Tibial nerve (tissue), 4 donors: Measurements from ENCODE around the gene CLEC19A. TPM values are rescaled to one million over a fixed set of nuclear protein-coding genes. Genes with fewer than 3 reads are reported as not detected.

Experiments used
- DNase-seq, 2 donors: peaks; one replicate each; pipeline ENCODE4 v3.0.0-alpha.2; 2019; ENCODE audit warnings: low spot score in 2 of 2
- H3K27ac ChIP-seq, 4 donors: fragments of 200-600 bp; sonication (generic) in 3 of 4; one replicate each; pipeline ENCODE4 v1.5.1; 2017 to 2019; ENCODE audit warnings: mild to moderate bottlenecking in 1 of 4
- H3K27me3 ChIP-seq, 2 donors: fragments of 200-600 bp; sonication (generic) in 1 of 2; one replicate each; pipeline versions ENCODE4 v1.5.1 to v1.6.0; 2017 to 2019
- H3K36me3 ChIP-seq, 3 donors: fragments of 200-600 bp; sonication (generic); one replicate each; pipeline ENCODE4 v1.5.1; 2018 to 2019
- H3K4me1 ChIP-seq, 4 donors: fragments of 200-600 bp; sonication (generic) in 3 of 4; one replicate each; pipeline ENCODE4 v1.5.1; 2017 to 2019
- H3K4me3 ChIP-seq, 4 donors: fragments of 200-600 bp; sonication (generic) in 3 of 4; one replicate each; pipeline ENCODE4 v1.5.1; 2017 to 2019; ENCODE audit warnings: mild to moderate bottlenecking in 1 of 4, moderate library complexity in 1 of 4
- H3K9me3 ChIP-seq, 4 donors: fragments of 200-600 bp; sonication (generic) in 3 of 4; one replicate each; pipeline ENCODE4 v1.5.1; 2017 to 2019
- CTCF ChIP-seq, 5 experiments: fragments of 200-600 bp in 3 of 5; fragments of 450-650 bp in 2 of 5; sonication (generic) in 3 of 5; IDR thresholded peaks; one replicate each; pipeline ENCODE4 v1.5.1; 2016 to 2019; ENCODE audit warnings: antibody characterized with exemption in 5 of 5, mild to moderate bottlenecking in 3 of 5, moderate library complexity in 2 of 5
- EP300 ChIP-seq, 2 donors: sonication (generic); formaldehyde crosslinking; IDR thresholded peaks; one replicate each; pipeline ENCODE4 v1.6.1; 2017; ENCODE audit warnings: antibody characterized with exemption in 2 of 2, mild to moderate bottlenecking in 1 of 2
- POLR2A ChIP-seq, 2 donors: fragments of 450-650 bp; IDR thresholded peaks; one replicate each; pipeline ENCODE4 v1.6.1; 2017; ENCODE audit warnings: antibody characterized with exemption in 2 of 2, mild to moderate bottlenecking in 2 of 2, moderate library complexity in 2 of 2
- WGBS, 2 donors: methylation state at CpG; one replicate each; pipeline ENCODE4 v1.1.5; 2018; 5-methylcytosine and 5-hydroxymethylcytosine counted together
- total RNA-seq, 4 donors: library from RNA; depleted of rRNA; stranded (reverse); fragments of >200 nt; gene quantifications; one replicate each; pipeline ENCODE4 v1.1.0, GENCODE V29; 2016

CLEC19A gene
- total RNA-seq, 4 donors from 2014 or later, result not detected

DNA sequence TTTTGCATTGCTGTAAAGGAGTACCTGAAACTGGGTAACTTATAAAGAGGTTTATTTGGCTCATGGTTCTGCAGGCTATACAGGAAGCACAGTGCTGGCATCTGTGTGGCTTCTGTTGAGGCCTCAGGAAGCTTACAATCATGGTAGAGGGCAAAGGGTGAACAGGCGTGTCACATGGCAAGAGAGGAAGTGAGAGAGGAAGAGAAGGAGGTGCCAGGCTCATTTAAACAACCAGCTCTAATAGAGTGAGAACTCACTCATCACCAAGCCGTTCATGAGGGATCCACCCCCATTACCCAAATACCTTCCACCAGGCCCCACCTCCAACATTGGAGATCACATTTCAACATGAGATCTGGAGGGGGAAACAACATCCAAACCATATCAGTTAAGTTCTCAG lies 16.4 kb upstream of the CLEC19A start:
- Histone ChIP-seq H3K4me3 (no peak overlapping the region), H3K36me3 (no peaks in the 10 kb centered on the region), H3K27ac (no peak overlapping the region), H3K9me3 (peaks cover 0 to 7% (median 0%) of the 10 kb centered on the region in 4 donors), H3K4me1 (no peaks in the 10 kb centered on the region), H3K27me3 (no peaks in the 10 kb centered on the region)
- WGBS, 2 donors, result 77 to 83% methylated on average over 2 of the region's 2 CpGs
- TF ChIP-seq EP300 (IDR thresholded peaks at IDR 0.05) (no peak), POLR2A (IDR thresholded peaks at IDR 0.05) (no peak), CTCF (IDR thresholded peaks at IDR 0.05) (no peak)
- no peak for DNase-seq

DNA sequence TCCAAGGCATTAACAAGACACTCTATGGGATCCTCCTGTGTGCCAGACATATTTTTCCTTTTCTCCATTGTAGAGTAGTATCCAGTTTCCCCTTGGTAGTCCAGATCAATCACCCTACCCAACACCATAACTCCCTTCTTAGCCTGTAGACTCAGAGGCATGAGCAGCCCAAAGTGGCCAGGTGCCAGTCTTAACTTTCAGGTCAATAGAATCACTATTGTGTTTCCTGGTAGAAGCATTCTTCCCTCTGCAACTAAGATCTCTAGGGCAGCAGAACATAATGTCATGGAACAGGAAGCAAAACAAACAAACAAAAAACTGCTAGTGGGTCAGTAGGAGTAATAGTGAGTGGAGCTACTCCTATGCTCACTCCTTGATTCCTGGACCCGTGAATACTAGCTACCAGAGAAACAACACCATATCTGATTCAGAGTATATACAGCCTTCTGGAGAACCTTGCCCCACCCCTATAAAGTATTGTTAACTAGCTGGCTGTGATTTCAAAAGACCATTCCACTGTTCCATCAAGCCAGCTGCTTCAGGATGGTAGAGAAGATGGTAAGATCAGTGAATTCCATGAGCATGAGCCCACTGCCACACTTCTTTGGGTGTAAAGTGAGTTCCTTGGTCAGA lies 11.2 kb upstream of the CLEC19A start:
- H3K27ac ChIP-seq, result no peak overlapping the region
- TF ChIP-seq POLR2A (IDR thresholded peaks at IDR 0.05), result no peak
- TF ChIP-seq EP300 (IDR thresholded peaks at IDR 0.05), result no peak
- no peak for TF ChIP-seq CTCF (IDR thresholded peaks at IDR 0.05)
- H3K9me3 ChIP-seq, result peaks cover 0 to 6% (median 0%) of the 10 kb centered on the region in 4 donors
- no peaks in the 10 kb centered on the region for H3K4me1 ChIP-seq
- H3K4me3 ChIP-seq, result no peak overlapping the region
- WGBS, 2 donors, result 80 to 90% methylated on average over 1 of the region's 1 CpG
- no peaks in the 10 kb centered on the region for H3K27me3 ChIP-seq
- no peak for DNase-seq
- H3K36me3 ChIP-seq, result no peaks in the 10 kb centered on the region

- H3K27ac ChIP-seq, result no peak overlapping the region
- DNase-seq, result no peak
- no peak overlapping the region for H3K4me3 ChIP-seq
- no peaks in the 10 kb centered on the region for H3K36me3 ChIP-seq
- H3K4me1 ChIP-seq, result no peaks in the 10 kb centered on the region
- H3K27me3 ChIP-seq, result no peaks in the 10 kb centered on the region
- WGBS, 2 donors, result 95 to 97% methylated on average over 2 of the region's 2 CpGs
- TF ChIP-seq CTCF (IDR thresholded peaks at IDR 0.05) (no peak), EP300 (IDR thresholded peaks at IDR 0.05) (no peak), POLR2A (IDR thresholded peaks at IDR 0.05) (no peak)
- H3K9me3 ChIP-seq, result peaks cover 0 to 6% (median 0%) of the 10 kb centered on the region in 4 donors
These were observed 7.1 kb upstream of the CLEC19A start for GRCh38 chr16:19278403-19278802.

GRCh38 chr16:19281246-19281645 lies 4.3 kb upstream of the CLEC19A start:
- Histone ChIP-seq H3K9me3 (peaks cover 0 to 6% (median 0%) of the 10 kb centered on the region in 4 donors), H3K27ac (no peak overlapping the region), H3K36me3 (no peaks in the 10 kb centered on the region), H3K27me3 (no peaks in the 10 kb centered on the region), H3K4me1 (no peaks in the 10 kb centered on the region), H3K4me3 (no peak overlapping the region)
- TF ChIP-seq POLR2A (IDR thresholded peaks at IDR 0.05), result no peak
- 59 to 65% methylated on average over 2 of the region's 2 CpGs for WGBS, 2 donors
- DNase-seq, result no peak

GRCh38 chr16:19282101-19282500 lies 3.4 kb upstream of the CLEC19A start:
- WGBS, 2 donors, result 65 to 66% methylated on average over 3 of the region's 3 CpGs
- no peak overlapping the region for H3K27ac ChIP-seq
- no peaks in the 10 kb centered on the region for H3K27me3 ChIP-seq
- no peak overlapping the region for H3K4me3 ChIP-seq
- TF ChIP-seq POLR2A (IDR thresholded peaks at IDR 0.05) (no peak), CTCF (IDR thresholded peaks at IDR 0.05) (no peak), EP300 (IDR thresholded peaks at IDR 0.05) (no peak)
- H3K4me1 ChIP-seq, result no peaks in the 10 kb centered on the region
- DNase-seq, result no peak
- H3K9me3 ChIP-seq, result peaks cover 0 to 6% (median 0%) of the 10 kb centered on the region in 4 donors
- no peaks in the 10 kb centered on the region for H3K36me3 ChIP-seq
